Erythroblast (primary cell): Measurements from ENCODE around the gene STX18.
"Not testable (repeated sequence)": the region's sequence is repeated elsewhere in the genome, so short reads cannot be mapped to it uniquely, and the experiment has no call there.

Experiments used
- GATA1 ChIP-seq: IDR thresholded peaks from 2 replicates; pipeline ENCODE4 v1.6.1; 2011; ENCODE audit warnings: low read depth, mild to moderate bottlenecking, control low read depth, low read length, moderate library complexity
- POLR2A ChIP-seq: IDR thresholded peaks from 2 replicates; pipeline ENCODE4 v1.6.1; 2011; ENCODE audit warnings: mild to moderate bottlenecking, low read length

DNA sequence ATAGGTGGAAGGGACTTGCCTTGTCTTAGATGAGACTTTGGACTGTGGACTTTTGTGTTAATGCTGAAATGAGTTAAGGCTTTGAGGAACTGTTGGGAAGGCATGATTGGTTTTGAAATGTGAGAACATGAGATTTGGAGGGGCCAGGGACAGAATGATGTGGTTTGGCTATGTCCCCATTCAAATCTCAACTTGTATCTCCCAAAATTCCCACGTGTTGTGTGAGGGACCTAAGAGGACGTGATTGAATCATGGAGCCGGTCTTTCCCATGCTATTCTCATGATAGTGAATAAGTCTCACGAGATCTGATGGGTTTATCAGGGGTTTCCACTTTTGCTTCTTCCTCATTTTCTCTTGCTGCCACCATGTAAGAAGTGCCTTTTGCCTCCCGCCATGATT, 10.2 kb upstream of the STX18 start:
- TF ChIP-seq POLR2A, GATA1: not testable (repeated sequence)
